Measurements from ENCODE around the gene ARMC3. TPM values are rescaled to one million over a fixed set of nuclear protein-coding genes. Genes with fewer than 3 reads are reported as not detected.

The ARMC3 gene
- total and polyA plus RNA-seq, 9 donors: 1.6 to 39.8 (median 3.0) TPM; not detected in 4

- Histone ChIP-seq H3K4me3 (no peak overlapping the region), H3K4me1 (ENCODE audit: insufficient read depth) (no peaks in the 10 kb centered on the region), H3K27ac (no peak overlapping the region), H3K27me3 (no peaks in the 10 kb centered on the region), H3K9me3 (no peaks in the 10 kb centered on the region), H3K36me3 (no peaks in the 10 kb centered on the region)
- WGBS, 3 donors: 89 to 94% (median 90%) methylated on average over 12 of the region's 12 CpGs
- DNase-seq: no peak
- intact Hi-C loops (cut with DNase I): no loop called here
- TF ChIP-seq CTCF (IDR thresholded peaks at IDR 0.05): no peak
- TF ChIP-seq EP300 (IDR thresholded peaks at IDR 0.05): no peak
- TF ChIP-seq POLR2A (IDR thresholded peaks at IDR 0.05): no peak
These were observed 77.3 kb downstream of the ARMC3 start for GRCh38 chr10:23005150-23005549.

DNA sequence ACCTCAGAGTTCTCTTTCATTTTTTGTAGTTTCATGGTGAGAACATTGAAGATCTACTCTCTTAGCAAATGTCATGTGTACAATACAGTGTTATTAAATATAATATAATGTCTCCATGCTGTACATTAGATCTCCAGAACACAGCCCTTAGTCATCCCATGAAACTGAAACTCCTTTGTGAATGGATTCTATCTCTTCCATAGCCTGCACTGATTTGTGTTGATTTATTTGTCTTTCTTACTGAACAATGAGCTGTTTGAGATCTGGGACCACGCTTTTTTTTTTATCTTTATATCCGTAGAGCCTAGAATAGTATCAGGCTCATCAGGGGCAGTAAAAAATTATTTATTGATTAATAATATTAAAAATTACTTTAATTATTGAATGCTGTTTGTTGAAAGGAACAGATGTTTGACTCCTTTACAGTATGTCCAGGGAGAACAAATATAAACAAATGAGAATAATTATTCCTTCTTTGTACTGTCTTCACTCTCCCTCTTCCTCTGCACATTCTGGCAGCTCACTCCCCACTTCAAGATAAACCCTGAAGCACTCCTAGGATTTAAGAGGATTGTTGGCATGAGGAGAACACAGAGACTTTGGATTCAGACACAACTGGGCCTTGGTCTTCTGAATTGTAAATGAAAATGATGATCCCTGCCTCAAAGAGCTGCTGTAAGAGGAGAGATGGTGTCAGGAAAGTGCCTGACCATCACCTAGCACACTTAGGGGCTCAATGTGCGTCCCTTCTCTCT lies 85.9 kb downstream of the ARMC3 start:
- H3K9me3 ChIP-seq: no peaks in the 10 kb centered on the region
- no peak for DNase-seq
- no peak overlapping the region for H3K27ac ChIP-seq
- TF ChIP-seq POLR2A (IDR thresholded peaks at IDR 0.05) (no peak), EP300 (IDR thresholded peaks at IDR 0.05) (no peak), CTCF (IDR thresholded peaks at IDR 0.05) (no peak)
- H3K4me3 ChIP-seq: no peak overlapping the region
- H3K27me3 ChIP-seq: no peaks in the 10 kb centered on the region
- intact Hi-C loops (cut with DNase I): no loop called here
- 71 to 82% (median 72%) methylated on average over 3 of the region's 3 CpGs for WGBS, 3 donors
- no peaks in the 10 kb centered on the region for H3K4me1 ChIP-seq (ENCODE audit: insufficient read depth)
- no peaks in the 10 kb centered on the region for H3K36me3 ChIP-seq

DNA sequence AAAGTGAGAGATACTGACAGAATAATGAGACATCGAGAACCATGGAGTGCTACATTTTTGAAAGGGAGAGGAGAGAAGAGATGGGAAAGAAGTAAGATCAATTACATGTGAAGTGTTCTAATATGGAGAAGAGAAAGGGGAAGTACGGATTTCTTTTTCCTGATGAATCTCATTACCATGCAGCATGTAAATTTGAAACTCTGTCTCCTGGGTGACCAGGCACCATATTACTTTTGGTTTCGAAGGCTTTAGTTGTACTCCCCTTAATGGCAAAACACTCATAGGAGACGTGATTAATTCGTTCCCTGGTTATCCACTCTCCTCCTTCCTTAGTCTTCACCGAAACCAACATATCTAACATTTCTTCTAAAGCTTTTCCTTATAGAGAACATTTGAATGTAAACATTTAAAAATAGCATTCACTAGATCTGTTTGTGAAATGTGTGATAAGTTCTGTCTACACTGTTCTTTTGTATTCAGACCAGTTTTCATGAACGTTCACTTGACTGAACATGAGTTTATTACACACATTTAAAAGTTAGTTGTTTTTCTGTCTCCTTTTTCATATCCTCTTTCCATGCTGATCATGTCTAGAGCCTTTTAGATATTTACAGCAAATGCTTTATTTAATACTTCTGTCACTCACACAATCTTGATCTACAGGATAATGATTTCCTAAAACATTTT lies 87.3 kb downstream of the ARMC3 start:
- no peak for TF ChIP-seq POLR2A (IDR thresholded peaks at IDR 0.05)
- TF ChIP-seq EP300 (IDR thresholded peaks at IDR 0.05): no peak
- no peak for TF ChIP-seq CTCF (IDR thresholded peaks at IDR 0.05)
- H3K36me3 ChIP-seq: no peaks in the 10 kb centered on the region
- no peaks in the 10 kb centered on the region for H3K4me1 ChIP-seq (ENCODE audit: insufficient read depth)
- H3K4me3 ChIP-seq: no peak overlapping the region
- H3K9me3 ChIP-seq: no peaks in the 10 kb centered on the region
- WGBS, 3 donors: 76 to 84% (median 83%) methylated on average over 7 of the region's 7 CpGs
- H3K27me3 ChIP-seq: no peaks in the 10 kb centered on the region
- DNase-seq: no peak
- no peak overlapping the region for H3K27ac ChIP-seq
- intact Hi-C loops (cut with DNase I): no loop called here

DNA sequence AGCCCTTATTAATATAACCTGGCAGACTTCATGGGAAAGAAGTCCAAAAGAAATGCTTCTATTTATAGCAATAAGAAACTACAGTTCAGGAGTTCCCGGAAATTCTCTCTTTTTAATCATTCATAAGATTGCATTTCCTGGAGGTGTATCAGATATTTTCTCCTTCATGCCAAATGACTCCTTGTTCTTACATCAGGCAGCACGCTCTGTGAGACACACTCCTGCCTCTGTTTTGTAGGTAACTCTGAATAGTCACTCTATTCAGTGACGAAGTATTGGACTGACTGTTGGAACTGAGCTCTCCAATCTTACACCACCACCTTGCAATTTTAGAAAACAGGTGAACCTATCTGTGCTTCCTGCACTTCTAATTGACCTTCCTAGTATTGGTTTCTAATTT lies 88.8 kb downstream of the ARMC3 start:
- no peak overlapping the region for H3K27ac ChIP-seq
- no peaks in the 10 kb centered on the region for H3K36me3 ChIP-seq
- intact Hi-C loops (cut with DNase I): no loop called here
- TF ChIP-seq POLR2A (IDR thresholded peaks at IDR 0.05): no peak
- TF ChIP-seq EP300 (IDR thresholded peaks at IDR 0.05): no peak
- TF ChIP-seq CTCF (IDR thresholded peaks at IDR 0.05): no peak
- no peaks in the 10 kb centered on the region for H3K27me3 ChIP-seq
- no peaks in the 10 kb centered on the region for H3K9me3 ChIP-seq
- no peak overlapping the region for H3K4me3 ChIP-seq
- DNase-seq: no peak
- 30 to 38% (median 31%) methylated on average over 3 of the region's 3 CpGs for WGBS, 3 donors
- H3K4me1 ChIP-seq (ENCODE audit: insufficient read depth): no peaks in the 10 kb centered on the region

Data from ovary (tissue), 9 donors.